ENCODE measurements around the gene IGSF5.

- TF ChIP-seq CTCF (IDR thresholded peaks at IDR 0.05; ENCODE audit: insufficient read depth, low read length) = no peak
- no peak for TF ChIP-seq REST (IDR thresholded peaks at IDR 0.05; ENCODE audit: insufficient replicate concordance, low read depth)
- TF ChIP-seq GABPA (IDR thresholded peaks at IDR 0.05; ENCODE audit: low read depth) = no peak
- TF ChIP-seq POLR2AphosphoS5 (IDR thresholded peaks at IDR 0.05; ENCODE audit: low read depth) = no peak
Measured at GRCh38 chr21:39724944-39725343, 20.0 kb upstream of the IGSF5 start.

All from HL-60 (cell line).